Kidney (tissue), 14 donors: ENCODE results near the gene ARHGAP35. TPM values are rescaled to one million over a fixed set of nuclear protein-coding genes. Genes with fewer than 3 reads are reported as not detected.

Source experiments
- DNase-seq, 5 donors: peaks; one replicate each; pipeline ENCODE4 v3.0.0-alpha.2; 2013 to 2020
- FAIRE-seq: peaks from 2 replicates; lab custom pipeline; 2012; peaks lifted over from hg19 to GRCh38; lab: Jason Lieb, UNC
- H3K27ac ChIP-seq, 2 donors: one replicate each; pipeline ENCODE4 v1.7.0; 2013; ENCODE audit warnings: low read depth in 2 of 2, low read length in 2 of 2, inconsistent platforms in 1 of 2
- H3K27me3 ChIP-seq: one replicate; pipeline ENCODE4 v1.7.1; 2013; ENCODE audit warnings: low read length, inconsistent platforms; ENCODE audit not compliant: control insufficient read depth, insufficient read depth
- H3K36me3 ChIP-seq, 3 donors: one replicate each; pipeline versions ENCODE4 v1.7.0 to v1.7.1; 2013; ENCODE audit warnings: low read length in 3 of 3, control low read depth in 1 of 3, inconsistent platforms in 1 of 3; ENCODE audit not compliant: insufficient read depth in 3 of 3, control insufficient read depth in 2 of 3
- H3K4me1 ChIP-seq, 3 donors: one replicate each; pipeline versions ENCODE4 v1.7.0 to v1.7.1; 2013; ENCODE audit warnings: low read length in 3 of 3, inconsistent platforms in 1 of 3, low read depth in 1 of 3; ENCODE audit not compliant: control insufficient read depth in 2 of 3, insufficient read depth in 2 of 3
- H3K4me3 ChIP-seq, 3 donors: one replicate each; pipeline versions ENCODE4 v1.7.0 to v1.8.1; 2013; ENCODE audit warnings: low read length in 3 of 3, control low read depth in 1 of 3, inconsistent platforms in 1 of 3
- H3K9ac ChIP-seq, 3 donors: one replicate each; pipeline versions ENCODE4 v1.7.0 to v1.7.1; 2013; ENCODE audit warnings: low read length in 3 of 3, control low read depth in 1 of 3, inconsistent platforms in 1 of 3
- H3K9me3 ChIP-seq, 3 donors: one replicate each; pipeline versions ENCODE4 v1.7.0 to v1.7.1; 2013; ENCODE audit warnings: low read length in 3 of 3, control low read depth in 1 of 3, inconsistent platforms in 1 of 3; ENCODE audit not compliant: control insufficient read depth in 2 of 3, insufficient read depth in 1 of 3
- CTCF ChIP-seq: IDR thresholded peaks from 3 replicates; pipeline ENCODE4 v1.5.1; 2012; ENCODE audit warnings: mild to moderate bottlenecking, moderate library complexity, borderline replicate concordance; ENCODE audit not compliant: insufficient read depth; ENCODE audit errors: extremely low read depth
- intact Hi-C: fragments of 100-400 bp; cut with DNase I; formaldehyde crosslinking; loops from one replicate; pipeline ENCODE4 v1.11.1; 2022
- polyA plus RNA-seq: library from polyadenylated mRNA; stranded (reverse); fragments of 350-450 nt; fragmentation: Illumina TruSeq; extraction: RNeasy Lipid Tissue Mini Kit (QIAGEN cat#74804); gene quantifications from one replicate; pipeline ENCODE4 v1.2.3, GENCODE V29; 2014; ENCODE audit warnings: low read depth, low replicate concordance; ENCODE audit not compliant: insufficient read depth
- total RNA-seq: library from RNA; stranded (reverse); fragmentation: NEBNext Ultra II Directional; extraction: Animal tissue kit (Norgen Biotek cat#: 25700); gene quantifications from one replicate; pipeline ENCODE4 v1.2.1, GENCODE V29; 2021
- donor health status: control.
- donor health status: control.
- donor health status: control.
- donor health status: control.
- donor health status: control.
- donor health status: DM: yes; HTN: yes; CAD: no.
- donor health status: Normal renal cell carcinoma (clear cell type).

ARHGAP35 gene
- total and polyA plus RNA-seq, 2 donors from 2014 or later: 14.0 to 53.6 TPM

GRCh38 chr19:46860125-46860845 is 512 bp upstream of the ARHGAP35 start:
- TF ChIP-seq CTCF: no peak
- intact Hi-C loops: loop anchor here (5.0 kb wide), 1 partner anchor 127 kb away; no protein-coding TSS in a partner anchor
- peak; percentile 93 for FAIRE-seq

GRCh38 chr19:46861691-46862502 is 1.1 kb downstream of the ARHGAP35 start:
- H3K27me3 ChIP-seq: no peaks in the 10 kb centered on the region
- H3K9ac ChIP-seq: peak overlapping the region; percentile 2 to 78 (median 76)
- H3K27ac ChIP-seq: peak overlapping the region; percentile 58 to 68
- H3K4me3 ChIP-seq: peak overlapping the region; percentile 55 to 94 (median 91)
- H3K36me3 ChIP-seq: no peaks in the 10 kb centered on the region
- no peak for TF ChIP-seq CTCF
- DNase-seq (peak in 4 of 5 donors; percentile 33 to 78 (median 56)), FAIRE-seq (no peak)
- H3K9me3 ChIP-seq: no peaks in the 10 kb centered on the region
- intact Hi-C loops: loop anchor here (5.0 kb wide), 1 partner anchor 125 kb away; no protein-coding TSS in a partner anchor
- H3K4me1 ChIP-seq: peaks cover 6 to 29% (median 25%) of the 10 kb centered on the region in 3 donors

More at GRCh38 chr19:46860125-46860845, 512 bp upstream of the ARHGAP35 start:
- Histone ChIP-seq H3K27ac (peak overlapping the region; percentile 93 to 96), H3K27me3 (no peaks in the 10 kb centered on the region), H3K4me1 (peaks cover 6 to 24% (median 20%) of the 10 kb centered on the region in 3 donors), H3K9me3 (no peaks in the 10 kb centered on the region), H3K9ac (peak overlapping the region in 2 of 3 donors; percentile 44 to 57), H3K4me3 (peak overlapping the region; percentile 63 to 75 (median 64)), H3K36me3 (no peaks in the 10 kb centered on the region)
- DNase-seq: peak; percentile 99

- DNase-seq (peak in 1 of 5 donors; percentile 20), FAIRE-seq (no peak)
- TF ChIP-seq CTCF: no peak
- Histone ChIP-seq H3K9me3 (no peaks in the 10 kb centered on the region), H3K27me3 (no peaks in the 10 kb centered on the region), H3K27ac (peak overlapping the region; percentile 58 to 68), H3K4me1 (peaks cover 6 to 29% (median 25%) of the 10 kb centered on the region in 3 donors), H3K36me3 (no peaks in the 10 kb centered on the region), H3K4me3 (peak overlapping the region; percentile 55 to 94 (median 91)), H3K9ac (peak overlapping the region; percentile 2 to 78 (median 76))
- intact Hi-C loops: loop anchor here (5.0 kb wide), 1 partner anchor 125 kb away; no protein-coding TSS in a partner anchor
Measured at GRCh38 chr19:46862503-46862834, 1.7 kb downstream of the ARHGAP35 start.
